OCI-LY7 (cell line): ENCODE data around the gene ATP2C2.

Experiments used
- EZH2phosphoT487 ChIP-seq: fragments of 200-600 bp; sonication (generic); IDR thresholded peaks from 2 replicates; pipeline ENCODE4 v1.6.1; 2018; ENCODE audit warnings: low read depth, borderline replicate concordance, mild to moderate bottlenecking, mixed run types, antibody characterized with exemption, low read length, moderate library complexity, mixed read lengths
- TF ChIP-seq, protein P1 (sequence below): fragments of 200-600 bp; sonication (generic); conservative IDR thresholded peaks from 2 replicates; pipeline ENCODE4 v1.5.1; 2014; ENCODE audit warnings: mild to moderate bottlenecking, antibody characterized with exemption, low read length, moderate library complexity, mixed read lengths

- TF ChIP-seq, protein P1, sequence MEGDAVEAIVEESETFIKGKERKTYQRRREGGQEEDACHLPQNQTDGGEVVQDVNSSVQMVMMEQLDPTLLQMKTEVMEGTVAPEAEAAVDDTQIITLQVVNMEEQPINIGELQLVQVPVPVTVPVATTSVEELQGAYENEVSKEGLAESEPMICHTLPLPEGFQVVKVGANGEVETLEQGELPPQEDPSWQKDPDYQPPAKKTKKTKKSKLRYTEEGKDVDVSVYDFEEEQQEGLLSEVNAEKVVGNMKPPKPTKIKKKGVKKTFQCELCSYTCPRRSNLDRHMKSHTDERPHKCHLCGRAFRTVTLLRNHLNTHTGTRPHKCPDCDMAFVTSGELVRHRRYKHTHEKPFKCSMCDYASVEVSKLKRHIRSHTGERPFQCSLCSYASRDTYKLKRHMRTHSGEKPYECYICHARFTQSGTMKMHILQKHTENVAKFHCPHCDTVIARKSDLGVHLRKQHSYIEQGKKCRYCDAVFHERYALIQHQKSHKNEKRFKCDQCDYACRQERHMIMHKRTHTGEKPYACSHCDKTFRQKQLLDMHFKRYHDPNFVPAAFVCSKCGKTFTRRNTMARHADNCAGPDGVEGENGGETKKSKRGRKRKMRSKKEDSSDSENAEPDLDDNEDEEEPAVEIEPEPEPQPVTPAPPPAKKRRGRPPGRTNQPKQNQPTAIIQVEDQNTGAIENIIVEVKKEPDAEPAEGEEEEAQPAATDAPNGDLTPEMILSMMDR = no peak
- TF ChIP-seq EZH2phosphoT487 = no peak
Measured at GRCh38 chr16:84348386-84348888, 19.9 kb upstream of the ATP2C2 start.
